Measurements from ENCODE around the gene KIF26A.

KIF26A gene

GRCh38 chr14:104214431-104215218 is 76.2 kb downstream of the KIF26A start:
- no peak overlapping the region for H3K4me3 ChIP-seq (ENCODE audit: control insufficient read depth in 1 of 7, extremely low read depth in 1 of 7, insufficient read depth in 4 of 7, low read depth in 2 of 7, low read length in 6 of 7)
- DNase-seq, result no peak
- ChIA-PET POLR2A (no interaction called here), CTCF (interaction anchor here (1.1 kb wide), 1 partner anchor 344 kb away, joined by 3 read pairs; no protein-coding TSS in a partner anchor)
- WGBS (ENCODE audit: insufficient coverage), result 87% methylated on average over 7 of the region's 7 CpGs
- no peak overlapping the region for H3K27ac ChIP-seq (ENCODE audit: insufficient read depth in 1 of 2, low read depth in 1 of 2, low read length in 2 of 2, poor library complexity in 1 of 2, severe bottlenecking in 2 of 2)
- no peaks in the 10 kb centered on the region for H3K9me3 ChIP-seq (ENCODE audit: control extremely low read depth in 1 of 5, control insufficient read depth in 4 of 5, insufficient read depth in 2 of 5, low read depth in 1 of 5, low read length in 4 of 5)
- peaks cover 0 to 31% (median 0%) of the 10 kb centered on the region in 5 experiments for H3K27me3 ChIP-seq (replicated peaks in 2 of 5; ENCODE audit: control insufficient read depth in 4 of 5, insufficient read depth in 5 of 5, low read length in 4 of 5)
- no peaks in the 10 kb centered on the region for H3K36me3 ChIP-seq (ENCODE audit: control insufficient read depth in 4 of 4, insufficient read depth in 4 of 4, low read length in 3 of 4)
- no peaks in the 10 kb centered on the region for H3K4me1 ChIP-seq (ENCODE audit: control extremely low read depth in 1 of 4, control insufficient read depth in 4 of 4, insufficient read depth in 4 of 4, low read length in 3 of 4)

- Histone ChIP-seq H3K9me3 (ENCODE audit: control extremely low read depth in 1 of 5, control insufficient read depth in 4 of 5, insufficient read depth in 2 of 5, low read depth in 1 of 5, low read length in 4 of 5) (no peaks in the 10 kb centered on the region), H3K36me3 (ENCODE audit: control insufficient read depth in 4 of 4, insufficient read depth in 4 of 4, low read length in 3 of 4) (no peaks in the 10 kb centered on the region), H3K4me3 (ENCODE audit: control insufficient read depth in 1 of 7, extremely low read depth in 1 of 7, insufficient read depth in 4 of 7, low read depth in 2 of 7, low read length in 6 of 7) (no peak overlapping the region), H3K27me3 (replicated peaks in 2 of 5; ENCODE audit: control insufficient read depth in 4 of 5, insufficient read depth in 5 of 5, low read length in 4 of 5) (peaks cover 0 to 43% (median 0%) of the 10 kb centered on the region in 5 experiments), H3K27ac (ENCODE audit: insufficient read depth in 1 of 2, low read depth in 1 of 2, low read length in 2 of 2, poor library complexity in 1 of 2, severe bottlenecking in 2 of 2) (no peak overlapping the region), H3K4me1 (ENCODE audit: control extremely low read depth in 1 of 4, control insufficient read depth in 4 of 4, insufficient read depth in 4 of 4, low read length in 3 of 4) (peaks cover 0 to 2% (median 0%) of the 10 kb centered on the region in 4 experiments)
- ChIA-PET CTCF (no interaction called here), POLR2A (no interaction called here)
- no peak for DNase-seq
- WGBS (ENCODE audit: insufficient coverage), result 84% methylated on average over 14 of the region's 21 CpGs
Measured at GRCh38 chr14:104215706-104216334, 77.4 kb downstream of the KIF26A start.

GRCh38 chr14:104216457-104216856 is 78.1 kb downstream of the KIF26A start:
- DNase-seq, result no peak
- H3K27me3 ChIP-seq (replicated peaks in 2 of 5; ENCODE audit: control insufficient read depth in 4 of 5, insufficient read depth in 5 of 5, low read length in 4 of 5), result peaks cover 0 to 49% (median 0%) of the 10 kb centered on the region in 5 experiments
- 85% methylated on average over 9 of the region's 14 CpGs for WGBS (ENCODE audit: insufficient coverage)
- ChIA-PET CTCF (no interaction called here), POLR2A (no interaction called here)
- H3K4me1 ChIP-seq (ENCODE audit: control extremely low read depth in 1 of 4, control insufficient read depth in 4 of 4, insufficient read depth in 4 of 4, low read length in 3 of 4), result peaks cover 0 to 2% (median 0%) of the 10 kb centered on the region in 4 experiments
- H3K36me3 ChIP-seq (ENCODE audit: control insufficient read depth in 4 of 4, insufficient read depth in 4 of 4, low read length in 3 of 4), result no peaks in the 10 kb centered on the region
- H3K27ac ChIP-seq (ENCODE audit: insufficient read depth in 1 of 2, low read depth in 1 of 2, low read length in 2 of 2, poor library complexity in 1 of 2, severe bottlenecking in 2 of 2), result no peak overlapping the region
- H3K4me3 ChIP-seq (ENCODE audit: control insufficient read depth in 1 of 7, extremely low read depth in 1 of 7, insufficient read depth in 4 of 7, low read depth in 2 of 7, low read length in 6 of 7), result no peak overlapping the region
- H3K9me3 ChIP-seq (ENCODE audit: control extremely low read depth in 1 of 5, control insufficient read depth in 4 of 5, insufficient read depth in 2 of 5, low read depth in 1 of 5, low read length in 4 of 5), result no peaks in the 10 kb centered on the region

GRCh38 chr14:104217486-104218360 is 79.3 kb downstream of the KIF26A start:
- H3K27ac ChIP-seq (ENCODE audit: insufficient read depth in 1 of 2, low read depth in 1 of 2, low read length in 2 of 2, poor library complexity in 1 of 2, severe bottlenecking in 2 of 2), result no peak overlapping the region
- peaks cover 0 to 59% (median 3%) of the 10 kb centered on the region in 5 experiments for H3K27me3 ChIP-seq (replicated peaks in 2 of 5; ENCODE audit: control insufficient read depth in 4 of 5, insufficient read depth in 5 of 5, low read length in 4 of 5)
- peaks cover 0 to 2% (median 0%) of the 10 kb centered on the region in 4 experiments for H3K4me1 ChIP-seq (ENCODE audit: control extremely low read depth in 1 of 4, control insufficient read depth in 4 of 4, insufficient read depth in 4 of 4, low read length in 3 of 4)
- H3K4me3 ChIP-seq (ENCODE audit: control insufficient read depth in 1 of 7, extremely low read depth in 1 of 7, insufficient read depth in 4 of 7, low read depth in 2 of 7, low read length in 6 of 7), result no peak overlapping the region
- no peak for DNase-seq
- H3K36me3 ChIP-seq (ENCODE audit: control insufficient read depth in 4 of 4, insufficient read depth in 4 of 4, low read length in 3 of 4), result no peaks in the 10 kb centered on the region
- POLR2A ChIA-PET, result no interaction called here
- 92% methylated on average over 15 of the region's 21 CpGs for WGBS (ENCODE audit: insufficient coverage)
- CTCF ChIA-PET, result no interaction called here
- no peaks in the 10 kb centered on the region for H3K9me3 ChIP-seq (ENCODE audit: control extremely low read depth in 1 of 5, control insufficient read depth in 4 of 5, insufficient read depth in 2 of 5, low read depth in 1 of 5, low read length in 4 of 5)

GRCh38 chr14:104218361-104219180 is 80.2 kb downstream of the KIF26A start:
- Histone ChIP-seq H3K4me1 (ENCODE audit: control extremely low read depth in 1 of 4, control insufficient read depth in 4 of 4, insufficient read depth in 4 of 4, low read length in 3 of 4) (peaks cover 0 to 6% (median 2%) of the 10 kb centered on the region in 4 experiments), H3K27ac (ENCODE audit: insufficient read depth in 1 of 2, low read depth in 1 of 2, low read length in 2 of 2, poor library complexity in 1 of 2, severe bottlenecking in 2 of 2) (no peak overlapping the region), H3K36me3 (ENCODE audit: control insufficient read depth in 4 of 4, insufficient read depth in 4 of 4, low read length in 3 of 4) (no peaks in the 10 kb centered on the region), H3K4me3 (ENCODE audit: control insufficient read depth in 1 of 7, extremely low read depth in 1 of 7, insufficient read depth in 4 of 7, low read depth in 2 of 7, low read length in 6 of 7) (no peak overlapping the region), H3K9me3 (ENCODE audit: control extremely low read depth in 1 of 5, control insufficient read depth in 4 of 5, insufficient read depth in 2 of 5, low read depth in 1 of 5, low read length in 4 of 5) (no peaks in the 10 kb centered on the region), H3K27me3 (replicated peaks in 2 of 5; ENCODE audit: control insufficient read depth in 4 of 5, insufficient read depth in 5 of 5, low read length in 4 of 5) (peaks cover 0 to 64% (median 5%) of the 10 kb centered on the region in 5 experiments)
- ChIA-PET CTCF (no interaction called here), POLR2A (no interaction called here)
- no peak for DNase-seq
- WGBS (ENCODE audit: insufficient coverage), result 80% methylated on average over 21 of the region's 22 CpGs

- Histone ChIP-seq H3K27me3 (replicated peaks in 2 of 5; ENCODE audit: control insufficient read depth in 4 of 5, insufficient read depth in 5 of 5, low read length in 4 of 5) (peaks cover 0 to 70% (median 5%) of the 10 kb centered on the region in 5 experiments), H3K27ac (ENCODE audit: insufficient read depth in 1 of 2, low read depth in 1 of 2, low read length in 2 of 2, poor library complexity in 1 of 2, severe bottlenecking in 2 of 2) (no peak overlapping the region), H3K9me3 (ENCODE audit: control extremely low read depth in 1 of 5, control insufficient read depth in 4 of 5, insufficient read depth in 2 of 5, low read depth in 1 of 5, low read length in 4 of 5) (no peaks in the 10 kb centered on the region), H3K4me3 (ENCODE audit: control insufficient read depth in 1 of 7, extremely low read depth in 1 of 7, insufficient read depth in 4 of 7, low read depth in 2 of 7, low read length in 6 of 7) (no peak overlapping the region), H3K36me3 (ENCODE audit: control insufficient read depth in 4 of 4, insufficient read depth in 4 of 4, low read length in 3 of 4) (no peaks in the 10 kb centered on the region), H3K4me1 (ENCODE audit: control extremely low read depth in 1 of 4, control insufficient read depth in 4 of 4, insufficient read depth in 4 of 4, low read length in 3 of 4) (peaks cover 0 to 16% (median 6%) of the 10 kb centered on the region in 4 experiments)
- no peak for DNase-seq
- POLR2A ChIA-PET, result no interaction called here
- CTCF ChIA-PET, result no interaction called here
- WGBS (ENCODE audit: insufficient coverage), result 42% methylated on average over 16 of the region's 22 CpGs
Measured at GRCh38 chr14:104219731-104220214, 81.4 kb downstream of the KIF26A start.
